IMR-90 (cell line): ENCODE measurements around the gene PCBD1. TPM values are rescaled to one million over a fixed set of nuclear protein-coding genes. Genes with fewer than 3 reads are reported as not detected.

ENCODE experiments used
- ATAC-seq: fragments of 200-7000 bp; cut with Tn5 transposase; 2 replicates; pipeline ENCODE4 v1.9.1; 2020; ENCODE audit warnings: low read depth, mild to moderate bottlenecking, moderate library complexity
- BruUV-seq: library from RNA; stranded (reverse); fragments of 400-500 nt; replicated peaks from 2 replicates; lab custom pipeline; 2021; lab: Mats Ljungman, UMichigan
- CTCF ChIA-PET: fragments of 300-600 bp; formaldehyde crosslinking; extraction: SDS; loops from one replicate; lab custom pipeline; 2021; ENCODE audit warnings: antibody characterized with exemption; lab: Yijun Ruan, JAX
- POLR2A ChIA-PET: fragments of 300-600 bp; sonication (Branson Sonifier 250); formaldehyde crosslinking; loops from one replicate; lab custom pipeline; 2022; ENCODE audit warnings: antibody characterized with exemption; ENCODE audit not compliant: unreplicated experiment; lab: Charles Lee
- DNase-seq: peaks from one replicate; pipeline ENCODE4 v3.0.0; 2013
- H2AFZ ChIP-seq: replicated peaks from 2 replicates; pipeline ENCODE3; 2013; ENCODE audit warnings: low read length, mild to moderate bottlenecking; ENCODE audit not compliant: poor library complexity
- H2AK5ac ChIP-seq: 2 replicates; pipeline ENCODE4 v1.6.1; 2013; ENCODE audit warnings: low read depth, low read length, inconsistent platforms
- H2AK9ac ChIP-seq: replicated peaks from 2 replicates; pipeline ENCODE3; 2013; ENCODE audit warnings: mild to moderate bottlenecking, low read depth, low read length, moderate library complexity; ENCODE audit not compliant: poor library complexity
- H2BK120ac ChIP-seq: 2 replicates; pipeline ENCODE4 v1.6.1; 2013; ENCODE audit warnings: low read depth, low read length, inconsistent platforms
- H2BK15ac ChIP-seq: 3 replicates; pipeline ENCODE4 v1.6.1; 2013; ENCODE audit warnings: low read depth, low read length, inconsistent platforms
- H2BK20ac ChIP-seq: 2 replicates; pipeline ENCODE4 v1.6.1; 2013; ENCODE audit warnings: low read depth, mild to moderate bottlenecking, inconsistent platforms, low read length, moderate library complexity
- H2BK5ac ChIP-seq: 2 replicates; pipeline ENCODE4 v1.6.1; 2013; ENCODE audit warnings: mild to moderate bottlenecking, low read depth, low read length, inconsistent platforms; ENCODE audit not compliant: poor library complexity, severe bottlenecking
- H3K14ac ChIP-seq: replicated peaks from 2 replicates; pipeline ENCODE4 v1.6.1; 2013; ENCODE audit warnings: low read depth, low read length, inconsistent platforms
- H3K18ac ChIP-seq: 2 replicates; pipeline ENCODE4 v1.6.1; 2013; ENCODE audit warnings: low read depth, low read length, control low read depth
- H3K23ac ChIP-seq: 2 replicates; pipeline ENCODE4 v1.6.1; 2013; ENCODE audit warnings: low read depth, low read length, inconsistent platforms
- H3K27ac ChIP-seq: 2 replicates; pipeline ENCODE4 v1.5.1; 2013; ENCODE audit warnings: mild to moderate bottlenecking, control low read depth, low read length; ENCODE audit not compliant: insufficient read depth
- H3K27me3 ChIP-seq: 2 replicates; pipeline ENCODE4 v1.6.1; 2013; ENCODE audit warnings: low read length; ENCODE audit not compliant: control insufficient read depth, insufficient read depth
- H3K36me3 ChIP-seq: 2 replicates; pipeline ENCODE4 v1.6.1; 2013; ENCODE audit warnings: low read length, mixed read lengths; ENCODE audit not compliant: control insufficient read depth, insufficient read depth
- H3K4ac ChIP-seq: 2 replicates; pipeline ENCODE4 v1.6.1; 2013; ENCODE audit warnings: low read depth, low read length, inconsistent platforms
- H3K4me1 ChIP-seq: 2 replicates; pipeline ENCODE4 v1.6.1; 2013; ENCODE audit warnings: low read length, mixed read lengths; ENCODE audit not compliant: control insufficient read depth, insufficient read depth
- H3K4me2 ChIP-seq: 2 replicates; pipeline ENCODE4 v1.6.1; 2013; ENCODE audit warnings: low read depth, mild to moderate bottlenecking, control low read depth, low read length, moderate library complexity
- H3K4me3 ChIP-seq: 2 replicates; pipeline ENCODE4 v1.5.1; 2013; ENCODE audit warnings: low read depth, mild to moderate bottlenecking, control low read depth, low read length, moderate library complexity; ENCODE audit not compliant: insufficient read depth
- H3K56ac ChIP-seq: 2 replicates; pipeline ENCODE4 v1.6.1; 2013; ENCODE audit warnings: low read length, inconsistent platforms; ENCODE audit not compliant: insufficient read depth; ENCODE audit errors: extremely low read depth
- H3K79me1 ChIP-seq, 2 experiments: 2 replicates each; pipeline ENCODE4 v1.6.1; 2013; ENCODE audit warnings: low read length in 2 of 2, inconsistent platforms in 1 of 2, low read depth in 1 of 2
- H3K9ac ChIP-seq: 2 replicates; pipeline ENCODE4 v1.6.1; 2013; ENCODE audit warnings: low read depth, low read length, control low read depth
- H3K9me1 ChIP-seq: 2 replicates; pipeline ENCODE4 v1.6.1; 2013; ENCODE audit warnings: low read length, inconsistent platforms; ENCODE audit not compliant: insufficient read depth
- H3K9me3 ChIP-seq: 2 replicates; pipeline ENCODE4 v1.6.1; 2013; ENCODE audit warnings: low read length; ENCODE audit not compliant: control insufficient read depth, insufficient read depth
- H4K20me1 ChIP-seq: 2 replicates; pipeline ENCODE4 v1.6.1; 2013; ENCODE audit warnings: low read length, inconsistent platforms; ENCODE audit not compliant: insufficient read depth
- H4K5ac ChIP-seq: 2 replicates; pipeline ENCODE4 v1.6.1; 2013; ENCODE audit warnings: mild to moderate bottlenecking, low read depth, low read length, control low read depth
- H4K8ac ChIP-seq, 2 experiments: 2 replicates each; pipeline ENCODE4 v1.6.1; 2013; ENCODE audit warnings: low read depth in 2 of 2, low read length in 2 of 2, control low read depth in 1 of 2, inconsistent platforms in 1 of 2
- H4K91ac ChIP-seq: 2 replicates; pipeline ENCODE4 v1.6.1; 2013; ENCODE audit warnings: low read depth, low read length, inconsistent platforms; ENCODE audit not compliant: insufficient read depth
- BHLHE40 ChIP-seq: fragments of 150-350 bp; IDR thresholded peaks from 2 replicates; pipeline ENCODE4 v1.6.1; 2016; ENCODE audit warnings: mild to moderate bottlenecking, low read depth, low read length
- FOS ChIP-seq: fragments of 150-350 bp; IDR thresholded peaks from 2 replicates; pipeline ENCODE4 v1.6.1; 2016; ENCODE audit warnings: low read depth, low read length
- MAFK ChIP-seq: IDR thresholded peaks from 2 replicates; pipeline ENCODE4 v1.6.1; 2012; ENCODE audit warnings: low read depth, low read length, improper control_type of control experiment
- MAZ ChIP-seq: IDR thresholded peaks from 2 replicates; pipeline ENCODE4 v1.6.1; 2012; ENCODE audit warnings: low read depth, mild to moderate bottlenecking, low read length, improper control_type of control experiment, moderate library complexity, borderline replicate concordance
- NFE2L2 ChIP-seq: fragments of 150-350 bp; IDR thresholded peaks from 2 replicates; pipeline ENCODE4 v1.6.1; 2016; ENCODE audit warnings: low read depth, mild to moderate bottlenecking, low read length
- POLR2A ChIP-seq: IDR thresholded peaks from 2 replicates; pipeline ENCODE4 v1.6.1; 2012; ENCODE audit warnings: mild to moderate bottlenecking, low read depth, low read length
- RCOR1 ChIP-seq: IDR thresholded peaks from 2 replicates; pipeline ENCODE4 v1.6.1; 2012; ENCODE audit warnings: mild to moderate bottlenecking, low read length, improper control_type of control experiment; ENCODE audit not compliant: insufficient replicate concordance
- SMC3 ChIP-seq: fragments of 150-350 bp; IDR thresholded peaks from 2 replicates; pipeline ENCODE4 v1.6.1; 2016; ENCODE audit warnings: low read depth, mild to moderate bottlenecking, antibody characterized with exemption, low read length, moderate library complexity
- USF2 ChIP-seq: fragments of 150-350 bp; IDR thresholded peaks from 2 replicates; pipeline ENCODE4 v1.6.1; 2017; ENCODE audit warnings: mild to moderate bottlenecking, antibody characterized with exemption, low read length, low read depth
- WGBS, 2 experiments: methylation state at CpG; one replicate each; pipeline versions ENCODE4 v1.1.5 to v1.1.7; 2013; ENCODE audit warnings: missing lambda C conversion rate in 2 of 2; ENCODE audit not compliant: insufficient read length in 1 of 2; ENCODE audit errors: extremely low coverage in 2 of 2; 5-methylcytosine and 5-hydroxymethylcytosine counted together
- dilution Hi-C: fragments of 300-500 bp; cut with HindIII; formaldehyde crosslinking; loops from one replicate; pipeline ENCODE4 v1.14.3; 2018; ENCODE audit warnings: low sequenced_read_pairs; ENCODE audit not compliant: unreplicated experiment
- in situ Hi-C: fragments of 300-500 bp; cut with MboI; formaldehyde crosslinking; loops from 3 replicates; pipeline ENCODE4 v1.14.3; 2019; ENCODE audit warnings: low sequenced_read_pairs, inconsistent platforms, mixed read lengths
- intact Hi-C: fragments of 100-400 bp; cut with micrococcal nuclease; formaldehyde crosslinking; loops from 2 replicates; pipeline ENCODE4 v1.10.0; 2022
- polyA plus RNA-seq, 3 experiments: library from polyadenylated mRNA; depleted of rRNA; stranded (reverse); fragments of >200 nt; gene quantifications; 2 replicates each; pipeline ENCODE4 v1.2.3, GENCODE V29; 2012; ENCODE audit warnings: low replicate concordance in 1 of 3
- total RNA-seq: library from RNA; depleted of rRNA; stranded (reverse); fragments of >200 nt; gene quantifications from 2 replicates; pipeline ENCODE4 v1.2.3, GENCODE V29; 2012

The PCBD1 gene
- total and polyA plus RNA-seq, 2 of the 4 experiments (the other 2 are of a cell fraction): 15.8 to 31.6 TPM

- Histone ChIP-seq H3K9ac (no peak overlapping the region), H3K27me3 (no peaks in the 10 kb centered on the region), H3K14ac (no peak overlapping the region), H3K9me3 (no peaks in the 10 kb centered on the region), H3K9me1 (no peaks in the 10 kb centered on the region), H3K56ac (no peak overlapping the region), H2BK20ac (no peak overlapping the region), H4K20me1 (no peaks in the 10 kb centered on the region; the same call in 1 of the 2 replicates), H3K36me3 (peaks cover 5% of the 10 kb centered on the region), H3K4me3 (no peak overlapping the region), H3K23ac (no peak overlapping the region), H3K4me1 (peaks cover 16% of the 10 kb centered on the region), H3K18ac (no peak overlapping the region), H3K4me2 (no peak overlapping the region; the same call in 1 of the 2 replicates), H4K91ac (no peak overlapping the region), H2BK120ac (no peak overlapping the region), H3K79me1 (peaks cover 25 to 51% of the 10 kb centered on the region in 2 experiments), H2BK5ac (no peak overlapping the region), H3K27ac (no peak overlapping the region), H4K5ac (no peak overlapping the region), H3K4ac (no peak overlapping the region), H4K8ac (no peak overlapping the region), H2AFZ (no peak overlapping the region), H2AK9ac (no peak overlapping the region), H2BK15ac (no peak overlapping the region), H2AK5ac (no peak overlapping the region)
- DNase-seq (no peak), ATAC-seq (no peak)
- in situ Hi-C loops (no loop called here), dilution Hi-C loops (no loop called here), intact Hi-C loops (no loop called here)
- ChIA-PET POLR2A (no interaction called here), CTCF (interaction anchor here (0.7 to 1.2 kb wide), 2 partner anchors 11 to 12 kb away, joined by 3 to 4 read pairs; no protein-coding TSS in a partner anchor)
- TF ChIP-seq MAZ (no peak), MAFK (no peak), USF2 (no peak), RCOR1 (no peak), BHLHE40 (no peak), NFE2L2 (no peak), FOS (no peak), SMC3 (no peak), POLR2A (no peak)
- BruUV-seq: no TSS peak
- WGBS, 2 experiments: no CpG with 5 or more reads among the region's 1 CpG
These were observed 42.5 kb downstream of the PCBD1 start for GRCh38 chr10:70845816-70846215.
